GM19099 (cell line): ENCODE measurements around the gene WASF1.

Source experiments
- POLR2A ChIP-seq: IDR thresholded peaks from 3 replicates; pipeline ENCODE4 v1.6.1; 2011; ENCODE audit warnings: low read depth; ENCODE audit not compliant: insufficient read length; ENCODE audit errors: extremely low read depth

Gene WASF1

DNA sequence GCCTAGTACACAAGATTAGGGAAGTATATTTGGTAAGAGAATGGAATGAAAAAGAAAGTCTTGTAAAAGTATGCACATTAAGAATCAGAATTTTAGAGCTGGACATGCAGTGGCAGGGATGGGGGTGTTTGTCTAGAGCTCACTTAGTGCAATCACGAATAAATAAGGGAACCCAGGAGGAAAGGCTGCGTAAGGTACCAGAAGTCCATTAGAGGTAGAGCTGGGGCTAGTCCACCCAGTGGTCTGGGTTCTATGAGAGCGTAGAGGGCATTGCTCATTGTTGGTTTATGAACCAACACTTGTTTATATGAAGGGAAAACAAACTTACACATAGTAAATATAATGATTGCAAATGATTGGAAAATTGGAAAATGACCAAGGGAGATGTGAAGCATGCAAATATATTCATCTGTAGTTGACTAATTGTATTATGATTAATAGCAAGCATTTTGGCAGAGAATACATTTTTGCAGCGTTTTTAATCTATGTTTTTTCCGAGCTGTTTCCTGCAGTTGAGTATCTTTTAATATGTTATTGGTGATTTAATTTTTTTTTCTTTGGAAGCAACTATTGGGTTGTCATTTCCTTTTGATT lies 3.9 kb upstream of the WASF1 start:
- TF ChIP-seq POLR2A, result no peak

DNA sequence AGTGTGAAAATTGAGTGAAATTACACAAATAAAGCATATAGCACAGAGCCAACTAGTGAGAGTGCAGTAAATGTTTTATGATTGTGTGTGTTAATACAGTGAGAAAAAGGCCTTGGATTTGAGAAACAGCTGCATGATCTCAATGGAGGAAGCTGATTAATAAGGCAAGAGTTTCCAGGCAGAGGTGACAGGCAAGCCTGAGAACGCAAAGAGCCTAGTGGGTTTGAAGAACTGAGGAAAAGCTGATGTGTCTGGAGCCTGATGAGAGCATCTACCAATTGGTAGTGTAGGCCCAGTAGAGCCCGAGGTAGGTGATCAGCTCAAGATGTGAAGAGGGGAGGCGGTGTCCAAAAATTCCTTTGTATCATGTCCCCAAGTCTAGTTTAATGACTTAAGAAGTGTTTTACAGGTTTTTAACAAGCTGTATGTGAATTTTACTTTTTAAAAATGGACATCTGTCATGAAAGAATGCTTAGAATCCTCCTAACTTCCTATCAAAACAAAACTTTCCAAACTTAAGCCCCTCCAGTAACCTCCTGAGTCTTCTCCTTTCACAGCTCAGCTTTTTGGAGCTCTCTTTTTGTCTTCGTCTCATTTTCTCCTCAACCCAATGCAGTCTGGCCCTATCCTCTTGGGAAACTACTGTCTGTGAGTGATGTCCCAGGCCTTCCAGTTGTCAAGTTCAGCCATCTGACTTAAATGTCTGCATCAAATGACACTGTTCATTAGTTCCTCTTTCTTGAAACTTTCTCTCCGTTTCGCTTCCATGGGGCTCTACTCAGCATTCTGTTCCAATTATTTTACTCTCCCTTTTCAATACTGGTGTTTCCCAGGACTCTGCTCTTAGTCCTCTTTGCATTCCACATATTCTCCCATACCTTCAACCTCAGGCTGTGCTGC lies 1.9 kb upstream of the WASF1 start:
- no peak for TF ChIP-seq POLR2A

DNA sequence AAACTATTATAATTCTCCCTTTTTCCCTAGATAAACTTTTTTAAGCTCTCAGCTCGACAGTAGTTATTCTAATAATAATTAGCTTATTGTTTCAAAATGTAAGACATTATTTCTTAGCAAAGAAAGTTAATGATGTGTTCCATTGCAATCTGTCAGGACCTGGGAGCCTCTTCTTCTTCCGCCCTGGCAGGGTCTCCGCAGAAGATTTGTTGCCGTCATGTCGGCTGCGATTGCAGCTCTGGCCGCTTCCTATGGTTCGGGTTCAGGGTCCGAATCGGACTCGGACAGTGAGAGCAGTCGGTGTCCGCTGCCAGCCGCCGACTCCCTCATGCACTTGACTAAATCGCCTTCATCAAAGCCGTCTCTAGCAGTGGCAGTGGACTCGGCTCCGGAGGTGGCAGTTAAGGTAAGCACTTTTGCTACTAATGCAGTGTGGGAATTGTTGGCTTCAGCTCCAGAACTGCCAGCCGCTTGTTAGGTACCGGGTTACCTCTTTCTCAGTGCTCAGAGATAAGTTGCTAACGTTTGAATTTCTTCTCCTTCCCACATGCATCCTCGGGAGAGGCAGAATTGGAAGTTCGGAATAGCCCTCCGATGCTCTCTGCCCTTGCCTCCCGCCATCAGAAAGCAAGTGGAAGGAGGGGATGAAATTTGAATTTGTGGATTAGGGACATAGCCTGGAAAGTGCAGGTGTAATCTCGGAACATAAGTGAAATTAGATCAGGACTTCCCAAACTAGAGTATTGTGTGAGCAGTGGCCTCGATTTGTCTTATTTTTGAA lies 948 bp upstream of the WASF1 start, which contains the start of gene CDC40:
CDC40 (plus strand) TSS at position 200 of the 781 bp plus-strand sequence; CDS start at position 218, 18 bp downstream.
- TF ChIP-seq POLR2A, result peak; percentile 80

DNA sequence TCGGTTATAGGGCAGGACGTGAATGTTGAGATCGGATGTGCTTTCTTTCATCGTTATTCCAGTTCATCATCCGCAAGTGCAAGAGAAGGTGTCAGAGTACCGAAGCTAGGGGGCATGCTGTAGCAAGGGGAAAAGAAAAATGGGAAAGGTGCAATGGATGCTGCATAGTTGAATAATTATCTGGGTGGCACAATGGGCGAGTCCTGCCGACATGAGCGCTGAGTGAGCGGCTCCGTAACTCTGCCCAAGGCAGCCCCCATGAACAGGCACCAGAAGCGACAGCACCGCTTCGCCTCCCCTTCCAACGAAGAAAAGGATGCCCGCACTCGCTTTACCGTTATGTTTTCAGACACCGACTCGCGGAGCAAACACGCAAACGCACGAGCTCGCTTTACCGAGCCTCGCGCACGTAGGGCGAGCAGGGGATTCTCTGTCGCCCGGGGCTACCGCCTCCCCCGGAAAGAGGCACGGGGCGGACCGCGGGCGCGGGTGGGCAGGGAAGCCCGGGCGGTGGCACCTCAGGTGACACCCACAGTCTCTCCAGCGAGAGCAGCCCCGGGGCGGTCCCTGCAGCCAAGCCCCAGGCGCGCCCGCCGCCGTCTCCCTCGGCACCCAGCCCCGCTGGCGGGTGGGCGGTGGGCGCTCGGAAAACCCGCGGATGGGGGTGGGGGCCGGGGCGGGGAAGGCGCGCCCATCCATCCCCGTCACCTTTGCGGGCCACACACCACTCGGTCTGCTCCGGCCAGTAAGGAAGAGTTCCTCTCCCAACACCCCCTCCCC lies 654 bp downstream of the WASF1 start:
- TF ChIP-seq POLR2A, result no peak

DNA sequence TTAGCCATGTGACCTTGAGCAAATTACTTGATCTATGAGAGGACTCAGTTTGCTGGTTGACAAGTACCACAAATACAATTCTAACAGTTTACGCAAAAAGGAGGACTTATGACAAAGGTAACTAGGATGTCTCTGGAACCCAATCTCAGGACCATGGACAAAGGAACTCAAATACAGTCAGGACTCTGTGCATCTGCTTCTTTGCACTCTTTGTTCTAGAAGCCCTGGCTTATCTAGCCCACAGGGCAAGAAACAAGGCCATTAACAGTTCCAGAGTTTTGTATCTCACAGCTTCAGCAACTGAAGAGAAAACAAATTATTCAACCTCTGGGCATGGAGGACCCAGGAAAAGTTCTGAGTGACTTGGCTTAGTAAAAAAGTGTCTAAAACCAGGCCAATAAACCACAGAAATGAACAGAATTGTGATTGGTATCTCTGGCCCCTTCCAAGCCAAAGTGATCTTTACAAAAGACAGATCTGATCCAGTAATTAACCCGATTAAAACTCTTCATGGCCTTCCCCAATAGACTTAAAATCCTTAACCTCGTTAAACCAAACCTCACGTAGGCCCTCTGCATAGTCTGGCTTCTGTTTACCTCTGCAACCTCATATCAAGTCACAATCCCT lies 5.9 kb downstream of the WASF1 start:
- no peak for TF ChIP-seq POLR2A

DNA sequence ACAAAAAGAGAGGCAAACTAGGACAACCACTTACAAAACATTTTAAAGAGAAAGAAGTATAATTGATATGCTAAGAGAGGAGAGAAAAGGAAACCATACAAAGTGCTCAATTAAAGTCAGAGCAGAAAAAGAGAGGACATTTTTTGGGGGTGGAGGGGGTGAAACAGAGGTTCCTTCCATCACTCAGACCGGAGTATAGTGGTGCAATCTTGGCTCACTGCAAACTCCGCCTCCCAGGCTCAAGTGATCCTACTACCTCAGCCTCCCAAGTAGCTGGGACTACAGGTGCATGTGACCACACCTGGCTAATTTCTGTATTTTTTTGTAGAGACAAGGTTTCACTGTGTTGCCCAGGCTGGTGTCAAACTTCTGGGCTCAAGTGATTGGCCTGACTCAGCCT lies 9.4 kb downstream of the WASF1 start:
- no peak for TF ChIP-seq POLR2A

DNA sequence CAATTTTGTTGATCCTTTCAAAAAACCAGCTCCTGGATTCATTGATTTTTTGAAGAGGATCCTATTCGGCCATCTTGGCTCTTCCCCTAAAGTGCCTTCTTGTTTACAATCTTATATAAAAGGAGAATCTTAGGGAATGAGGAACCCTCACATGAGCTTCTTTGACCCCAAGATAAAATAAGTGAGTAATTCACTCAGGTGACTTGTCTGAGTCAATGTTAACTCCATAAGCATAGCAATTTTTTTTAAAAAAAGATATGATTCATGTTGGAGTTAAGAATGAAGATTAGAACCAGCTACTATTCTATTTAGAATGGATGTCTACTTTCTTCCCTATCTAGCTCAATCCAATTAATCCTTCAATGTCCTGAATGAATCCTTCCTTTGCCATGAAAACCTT lies 21.0 kb downstream of the WASF1 start:
- TF ChIP-seq POLR2A, result no peak

DNA sequence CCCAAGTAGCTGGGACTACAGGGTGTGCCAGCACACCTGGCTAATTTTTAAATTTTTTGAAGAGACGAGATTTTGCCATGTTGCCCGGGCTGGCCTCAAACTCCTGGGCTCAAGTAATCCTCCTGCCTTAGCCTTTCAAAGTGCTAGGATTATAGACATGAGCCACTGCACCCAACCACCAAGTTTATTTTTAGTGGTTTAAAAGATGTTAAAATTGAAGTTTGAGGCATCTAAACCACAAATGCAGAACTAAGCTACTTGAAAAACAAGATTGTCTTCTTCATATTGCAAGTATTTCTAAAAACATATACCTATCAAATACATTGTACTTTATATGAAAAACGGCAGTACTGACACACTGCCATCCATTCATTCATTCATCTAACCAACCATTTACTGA lies 31.6 kb downstream of the WASF1 start:
- no peak for TF ChIP-seq POLR2A

DNA sequence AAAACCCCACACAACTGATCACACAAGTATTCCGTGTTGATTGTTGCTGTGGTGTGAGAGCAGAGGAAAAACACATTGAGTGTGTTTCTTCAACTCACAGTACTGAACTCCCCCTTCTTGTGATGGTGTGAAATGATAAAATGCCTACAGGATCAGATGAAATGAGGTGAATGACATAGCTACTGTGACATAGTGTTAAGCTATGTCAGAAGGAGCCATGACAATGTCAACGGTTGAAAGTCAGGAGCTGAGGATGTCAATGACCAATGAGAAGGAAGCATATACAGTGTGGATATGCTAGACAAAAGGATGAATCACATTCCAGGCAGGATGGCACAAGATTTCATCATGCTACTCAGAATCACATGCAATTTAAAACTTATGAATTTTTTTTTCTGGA lies 38.8 kb downstream of the WASF1 start:
- TF ChIP-seq POLR2A, result no peak

DNA sequence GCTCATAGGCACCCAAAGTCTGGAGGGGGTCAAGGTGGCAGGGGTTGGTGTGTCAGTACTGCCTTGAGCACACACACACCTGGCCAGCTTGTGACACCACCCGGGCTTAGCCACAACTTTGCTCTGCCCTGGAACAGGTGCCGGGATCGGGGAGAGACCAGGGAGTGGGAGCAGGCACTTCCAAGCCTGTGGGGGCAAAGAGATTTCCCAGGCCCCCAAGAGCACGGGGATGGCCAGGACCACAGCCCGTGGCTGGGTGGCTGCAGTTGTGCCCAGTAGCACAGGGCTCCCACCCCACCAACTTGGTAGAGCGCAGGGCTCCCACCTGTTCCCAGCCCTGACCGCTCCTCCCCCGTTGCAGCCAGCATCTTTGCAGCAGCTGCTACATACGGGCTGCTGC lies 40.4 kb downstream of the WASF1 start:
- no peak for TF ChIP-seq POLR2A

DNA sequence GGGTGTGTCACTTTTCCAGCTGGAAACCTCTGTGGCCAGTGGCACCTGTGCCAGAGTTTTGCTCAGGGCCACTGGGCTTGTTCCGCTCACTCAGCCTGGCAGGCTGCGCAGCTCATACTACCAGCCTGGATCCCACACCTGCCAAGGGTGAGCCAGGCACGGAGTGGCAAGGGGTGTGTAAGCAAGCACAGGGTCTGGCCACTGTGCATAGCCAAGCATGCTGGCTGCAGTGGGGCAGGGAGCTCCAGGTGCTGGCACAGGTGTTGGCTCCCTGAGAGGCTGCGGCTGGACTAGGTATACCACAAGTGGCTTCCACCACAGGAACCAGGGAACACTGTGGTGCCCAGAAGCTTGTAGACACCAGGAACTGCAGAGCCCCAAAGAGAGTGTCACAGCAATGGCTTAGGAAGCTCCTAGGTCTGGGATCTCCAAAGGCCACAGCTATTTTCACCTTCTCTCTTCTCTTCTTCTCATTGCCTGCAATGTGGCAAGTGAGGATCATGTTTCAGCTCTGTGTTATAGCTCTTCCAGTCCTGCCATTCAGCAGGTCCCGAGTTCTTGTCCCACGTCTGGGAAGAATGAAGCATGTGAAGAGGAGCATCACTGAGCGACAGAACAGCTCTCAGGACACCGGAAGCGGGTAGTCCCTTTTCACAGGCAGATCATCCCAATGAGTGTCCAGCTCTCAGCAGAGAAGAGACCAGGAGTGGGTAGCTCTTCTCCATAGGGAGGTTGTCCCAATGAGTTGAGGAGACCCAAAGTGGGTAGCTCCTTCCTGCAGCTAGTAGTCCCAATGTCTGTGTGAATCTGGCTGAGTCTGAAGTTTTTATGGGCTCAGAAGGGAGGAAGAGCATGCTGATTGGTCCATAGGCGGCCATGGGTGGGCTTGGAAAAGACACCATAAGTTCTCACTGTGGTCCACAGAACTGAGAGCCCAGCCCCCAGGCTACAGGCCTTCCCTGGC lies 41.3 kb downstream of the WASF1 start:
- TF ChIP-seq POLR2A, result no peak

DNA sequence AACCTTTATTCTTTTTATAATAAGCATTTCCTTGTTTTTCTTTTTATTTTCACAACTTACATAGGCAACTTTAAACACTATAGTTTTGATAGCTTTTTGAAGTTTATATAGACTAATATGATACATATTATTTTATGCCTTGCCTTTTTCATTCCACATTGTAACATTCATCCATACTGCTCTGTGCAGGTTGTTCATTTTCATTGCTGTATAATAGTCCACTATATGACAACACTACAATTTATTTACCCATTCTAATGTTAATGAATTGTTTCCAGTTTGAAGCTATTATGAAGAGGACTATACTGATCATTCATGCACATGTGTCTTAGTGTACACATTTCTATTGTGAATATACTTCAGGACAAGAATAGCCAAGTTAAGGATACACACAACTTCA lies 49.1 kb downstream of the WASF1 start:
- no peak for TF ChIP-seq POLR2A

DNA sequence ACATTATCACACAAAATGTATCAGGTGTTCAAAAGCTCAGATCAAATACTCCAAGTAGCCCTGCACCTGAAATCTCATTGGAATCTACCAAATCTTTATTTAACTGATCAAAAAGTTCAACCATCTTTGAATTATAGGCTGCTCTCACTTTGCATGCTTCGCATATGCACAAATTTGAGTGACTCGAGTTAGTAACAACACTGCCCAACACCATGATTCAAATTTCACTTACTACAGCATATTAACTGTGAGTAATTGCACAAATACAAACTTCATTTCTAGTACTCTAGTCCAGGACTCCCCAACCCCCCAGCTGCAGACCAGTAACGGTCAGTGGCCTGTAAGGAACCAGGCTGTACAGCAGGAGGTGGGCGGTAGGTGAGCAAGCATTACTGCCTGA lies 51.1 kb downstream of the WASF1 start:
- no peak for TF ChIP-seq POLR2A
